ENCODE data around the gene AFF3.

Gene AFF3

GRCh38 chr2:100184055-100184737 lies 41.8 kb upstream of the AFF3 start:
- H3K4me3 ChIP-seq (ENCODE audit: low read length) = no peak overlapping the region
- no peaks in the 10 kb centered on the region for H3F3A ChIP-seq (ENCODE audit: insufficient read depth, low read length)
- no peak overlapping the region for H3K27ac ChIP-seq (ENCODE audit: low read length)
- H3K9me2 ChIP-seq (replicated peaks; ENCODE audit: insufficient read depth, low read length) = no peaks in the 10 kb centered on the region
- no peaks in the 10 kb centered on the region for H3K4me1 ChIP-seq (ENCODE audit: low read length)
- H3K36me3 ChIP-seq (replicated peaks; ENCODE audit: insufficient read depth, low read length) = no peaks in the 10 kb centered on the region
- no peak overlapping the region for H2AFZ ChIP-seq (ENCODE audit: low read length)
- DNase-seq = no peak
- H3K4me2 ChIP-seq (ENCODE audit: low read depth, low read length) = no peak overlapping the region
- H3K9me3 ChIP-seq (replicated peaks; ENCODE audit: insufficient read depth, low read length) = no peaks in the 10 kb centered on the region
- no peaks in the 10 kb centered on the region for H3K27me3 ChIP-seq (replicated peaks; ENCODE audit: insufficient read depth, low read length)
- H4K20me1 ChIP-seq (ENCODE audit: insufficient read depth, low read length) = no peaks in the 10 kb centered on the region
- no peaks in the 10 kb centered on the region for H3K79me2 ChIP-seq (ENCODE audit: low read length)
- TF ChIP-seq EZH2 (optimal IDR thresholded peaks at IDR 0.05; ENCODE audit: low read depth, low read length) = no peak
- no peak for TF ChIP-seq CTCF (IDR thresholded peaks at IDR 0.05; ENCODE audit: low read length)
- TF ChIP-seq EZH2phosphoT487 (IDR thresholded peaks at IDR 0.05; ENCODE audit: low read length) = no peak
- no peak overlapping the region for H3K9ac ChIP-seq (ENCODE audit: low read length)

- H4K20me1 ChIP-seq (ENCODE audit: insufficient read depth, low read length) = no peaks in the 10 kb centered on the region
- no peak overlapping the region for H2AFZ ChIP-seq (ENCODE audit: low read length)
- no peaks in the 10 kb centered on the region for H3K27me3 ChIP-seq (replicated peaks; ENCODE audit: insufficient read depth, low read length)
- no peak overlapping the region for H3K27ac ChIP-seq (ENCODE audit: low read length)
- TF ChIP-seq EZH2phosphoT487 (IDR thresholded peaks at IDR 0.05; ENCODE audit: low read length) (no peak), EZH2 (optimal IDR thresholded peaks at IDR 0.05; ENCODE audit: low read depth, low read length) (no peak), CTCF (IDR thresholded peaks at IDR 0.05; ENCODE audit: low read length) (no peak)
- no peak for DNase-seq
- no peak overlapping the region for H3K4me3 ChIP-seq (ENCODE audit: low read length)
- no peaks in the 10 kb centered on the region for H3K79me2 ChIP-seq (ENCODE audit: low read length)
- no peaks in the 10 kb centered on the region for H3K4me1 ChIP-seq (ENCODE audit: low read length)
- no peak overlapping the region for H3K4me2 ChIP-seq (ENCODE audit: low read depth, low read length)
- no peaks in the 10 kb centered on the region for H3K9me3 ChIP-seq (replicated peaks; ENCODE audit: insufficient read depth, low read length)
- H3K9ac ChIP-seq (ENCODE audit: low read length) = no peak overlapping the region
- no peaks in the 10 kb centered on the region for H3F3A ChIP-seq (ENCODE audit: insufficient read depth, low read length)
- no peaks in the 10 kb centered on the region for H3K9me2 ChIP-seq (replicated peaks; ENCODE audit: insufficient read depth, low read length)
- H3K36me3 ChIP-seq (replicated peaks; ENCODE audit: insufficient read depth, low read length) = no peaks in the 10 kb centered on the region
These were observed 40.3 kb upstream of the AFF3 start for GRCh38 chr2:100182494-100183361.

DNA sequence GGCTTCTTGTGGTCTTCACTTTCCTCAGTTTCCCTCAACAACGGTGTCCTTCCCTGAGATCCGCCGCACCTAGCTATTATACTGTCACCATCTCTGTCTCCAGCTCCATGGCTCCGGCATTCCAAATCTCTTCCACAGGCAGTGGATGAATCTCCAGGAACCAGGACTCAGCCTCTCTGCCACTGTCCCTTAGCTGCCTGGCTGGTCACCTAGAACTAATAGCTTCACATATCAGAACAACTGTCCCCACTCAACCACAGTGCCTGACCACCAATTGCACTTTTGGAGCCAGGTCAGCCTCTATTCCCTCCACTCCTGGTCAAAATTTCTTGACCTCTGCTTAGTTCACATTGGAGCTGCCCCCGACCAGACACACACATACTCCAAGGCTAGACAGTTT lies 38.1 kb upstream of the AFF3 start:
- no peaks in the 10 kb centered on the region for H3K4me1 ChIP-seq (ENCODE audit: low read length)
- no peak overlapping the region for H3K4me3 ChIP-seq (ENCODE audit: low read length)
- no peaks in the 10 kb centered on the region for H3K36me3 ChIP-seq (replicated peaks; ENCODE audit: insufficient read depth, low read length)
- no peaks in the 10 kb centered on the region for H4K20me1 ChIP-seq (ENCODE audit: insufficient read depth, low read length)
- H3K79me2 ChIP-seq (ENCODE audit: low read length) = no peaks in the 10 kb centered on the region
- TF ChIP-seq EZH2phosphoT487 (IDR thresholded peaks at IDR 0.05; ENCODE audit: low read length) = no peak
- TF ChIP-seq EZH2 (optimal IDR thresholded peaks at IDR 0.05; ENCODE audit: low read depth, low read length) = no peak
- TF ChIP-seq CTCF (IDR thresholded peaks at IDR 0.05; ENCODE audit: low read length) = no peak
- H3K4me2 ChIP-seq (ENCODE audit: low read depth, low read length) = no peak overlapping the region
- no peak overlapping the region for H3K9ac ChIP-seq (ENCODE audit: low read length)
- H2AFZ ChIP-seq (ENCODE audit: low read length) = no peak overlapping the region
- no peaks in the 10 kb centered on the region for H3K27me3 ChIP-seq (replicated peaks; ENCODE audit: insufficient read depth, low read length)
- no peaks in the 10 kb centered on the region for H3F3A ChIP-seq (ENCODE audit: insufficient read depth, low read length)
- no peaks in the 10 kb centered on the region for H3K9me3 ChIP-seq (replicated peaks; ENCODE audit: insufficient read depth, low read length)
- DNase-seq = no peak
- H3K9me2 ChIP-seq (replicated peaks; ENCODE audit: insufficient read depth, low read length) = no peaks in the 10 kb centered on the region
- H3K27ac ChIP-seq (ENCODE audit: low read length) = no peak overlapping the region
